ENCODE measurements around the gene ZNF654.
"Not testable (repeated sequence)": the region's sequence is repeated elsewhere in the genome, so short reads cannot be mapped to it uniquely, and the experiment has no call there.

Gene ZNF654

GRCh38 chr3:88058581-88059379 lies at the start of gene ZNF654, which contains the start of gene CGGBP1:
TSS of gene ZNF654 (plus strand) at chr3:88059255. CDS start at chr3:88059320, 65 bp downstream.
TSS of gene CGGBP1 (minus strand) at chr3:88059005. CDS start at chr3:88055976, 3,029 bp downstream.
- peak; percentile 88 to 99 (median 98) for DNase-seq

DNA sequence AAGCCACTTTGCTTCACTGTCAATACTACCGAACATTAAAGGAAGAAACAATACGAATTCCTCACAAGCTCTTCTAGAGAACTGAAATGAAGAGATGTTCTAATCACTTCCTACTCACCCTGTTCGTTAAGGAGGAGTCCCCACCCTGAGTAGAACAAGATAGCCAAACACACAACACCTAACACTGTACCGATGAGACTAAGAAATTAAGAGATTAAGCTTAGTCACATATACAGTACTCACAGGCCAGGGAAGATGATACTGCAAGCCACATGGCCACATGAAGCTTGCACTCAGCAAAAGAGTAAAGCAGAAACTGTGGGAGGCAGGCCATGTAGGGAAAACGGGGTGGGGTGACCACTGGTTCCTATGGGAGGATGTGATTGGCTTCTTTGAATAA lies 48.2 kb upstream of the ZNF654 start:
- DNase-seq, result no peak

GRCh38 chr3:88013592-88013991 lies 45.5 kb upstream of the ZNF654 start:
- DNase-seq, result no peak

GRCh38 chr3:88015656-88016055 lies 43.4 kb upstream of the ZNF654 start:
- DNase-seq, result not testable (repeated sequence)

- no peak for DNase-seq
Measured at GRCh38 chr3:88019024-88019423, 40.0 kb upstream of the ZNF654 start.

- DNase-seq, result no peak
Measured at GRCh38 chr3:88025001-88025552, 34.0 kb upstream of the ZNF654 start.

DNA sequence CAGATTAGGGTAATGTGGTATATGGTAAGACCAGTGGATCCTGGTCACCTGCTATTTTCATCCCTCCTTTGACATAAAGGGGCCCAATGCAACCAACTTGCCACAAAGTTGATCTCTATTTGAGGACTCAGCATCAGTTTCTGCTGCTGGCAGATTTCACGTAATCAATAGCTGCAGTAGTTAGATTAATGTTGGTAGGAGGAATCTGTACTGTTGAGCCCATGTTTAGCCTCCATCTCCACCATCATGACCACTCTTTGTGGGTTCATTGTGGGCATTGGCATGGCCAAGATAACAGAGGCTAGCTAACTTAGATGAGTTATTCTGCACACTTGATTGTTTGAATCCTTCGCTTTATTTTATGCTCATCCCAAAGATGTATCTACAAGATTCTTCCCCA lies 30.2 kb upstream of the ZNF654 start:
- DNase-seq, result no peak

- DNase-seq, result no peak
Measured at GRCh38 chr3:88030210-88030609, 28.8 kb upstream of the ZNF654 start.

- DNase-seq, result peak in 1 of 58 donors; percentile 11
Measured at GRCh38 chr3:88031642-88032077, 27.4 kb upstream of the ZNF654 start.

DNA sequence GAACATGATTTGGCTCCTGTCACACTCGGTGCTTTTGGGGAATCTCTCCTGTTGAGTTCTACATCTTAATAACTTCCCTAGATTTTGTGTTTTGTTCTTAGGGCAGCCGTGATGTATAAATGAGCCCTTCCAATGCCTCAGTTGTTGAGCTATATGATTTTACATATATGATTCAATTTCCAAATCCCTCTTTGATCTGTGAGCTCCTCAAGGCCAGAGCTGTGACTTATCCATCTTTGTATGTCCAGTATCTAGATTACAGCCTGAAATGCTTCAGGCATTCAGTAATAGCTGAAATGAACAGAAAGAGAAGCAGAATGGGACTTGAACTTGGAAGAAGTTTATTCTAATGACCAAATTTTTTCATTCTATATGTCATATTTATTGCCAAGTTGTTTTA lies 26.8 kb upstream of the ZNF654 start:
- DNase-seq, result no peak

GRCh38 chr3:88033079-88033478 lies 26.0 kb upstream of the ZNF654 start:
- no peak for DNase-seq

GRCh38 chr3:88033808-88034207 lies 25.2 kb upstream of the ZNF654 start:
- DNase-seq, result no peak

DNA sequence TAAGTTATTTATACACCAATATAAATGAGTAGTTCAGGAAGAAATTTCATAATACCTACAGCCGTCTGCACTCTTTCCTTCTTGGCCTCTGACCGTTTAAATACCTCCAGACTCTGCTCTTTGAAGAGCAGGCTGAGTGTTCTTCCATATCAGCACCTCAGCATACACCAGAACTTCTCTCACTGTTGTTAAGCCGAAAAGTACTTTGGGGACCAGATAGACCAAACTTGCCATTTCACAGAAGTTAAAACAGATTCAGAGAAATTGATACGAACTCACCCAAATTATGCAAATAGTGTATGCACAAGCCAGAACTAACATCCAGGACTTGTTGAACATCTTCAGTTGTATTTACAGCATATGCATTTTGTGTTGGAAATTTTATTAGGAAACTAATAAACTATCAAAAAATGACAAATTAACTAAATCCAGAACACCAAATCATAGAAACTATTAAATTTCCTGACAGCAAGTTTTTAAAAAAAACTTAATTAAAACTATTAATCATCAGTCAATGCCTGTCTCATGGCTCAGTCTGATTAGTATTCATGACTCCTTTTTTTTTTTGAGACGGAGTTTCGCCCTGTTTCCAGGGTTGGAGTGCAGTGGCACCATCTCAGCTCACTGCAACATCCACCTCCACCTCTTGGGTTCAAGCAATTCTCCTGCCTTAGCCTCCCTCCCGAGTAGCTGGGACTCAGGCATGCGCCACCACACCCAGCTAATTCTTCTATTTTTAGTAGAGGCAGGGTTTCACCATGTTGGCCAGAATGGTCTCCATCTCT lies 24.4 kb upstream of the ZNF654 start:
- no peak for DNase-seq

- DNase-seq, result no peak
Measured at GRCh38 chr3:88036221-88036620, 22.8 kb upstream of the ZNF654 start.

GRCh38 chr3:88038566-88038965 lies 20.5 kb upstream of the ZNF654 start:
- DNase-seq, result no peak

- no peak for DNase-seq
Measured at GRCh38 chr3:88040529-88040928, 18.5 kb upstream of the ZNF654 start.

DNA sequence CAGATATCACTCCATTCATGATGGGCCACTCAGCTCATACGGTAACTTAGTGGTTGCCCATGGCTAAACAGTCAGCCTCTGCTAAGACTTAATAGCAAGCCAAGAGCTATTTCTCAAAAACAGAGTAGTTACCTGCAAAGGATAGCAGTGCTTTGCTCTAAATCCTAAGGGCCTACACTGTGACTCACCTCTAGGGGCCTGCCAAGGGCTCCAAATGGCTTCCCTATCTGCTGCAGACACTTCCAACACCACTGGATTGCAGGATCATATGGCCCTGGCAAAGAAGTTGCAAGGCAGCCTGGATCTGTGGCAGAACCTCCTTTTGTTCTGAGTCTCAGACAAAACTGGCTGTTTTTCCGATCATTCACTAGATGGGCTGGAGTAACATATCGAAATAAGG lies 18.1 kb upstream of the ZNF654 start:
- DNase-seq, result no peak

DNA sequence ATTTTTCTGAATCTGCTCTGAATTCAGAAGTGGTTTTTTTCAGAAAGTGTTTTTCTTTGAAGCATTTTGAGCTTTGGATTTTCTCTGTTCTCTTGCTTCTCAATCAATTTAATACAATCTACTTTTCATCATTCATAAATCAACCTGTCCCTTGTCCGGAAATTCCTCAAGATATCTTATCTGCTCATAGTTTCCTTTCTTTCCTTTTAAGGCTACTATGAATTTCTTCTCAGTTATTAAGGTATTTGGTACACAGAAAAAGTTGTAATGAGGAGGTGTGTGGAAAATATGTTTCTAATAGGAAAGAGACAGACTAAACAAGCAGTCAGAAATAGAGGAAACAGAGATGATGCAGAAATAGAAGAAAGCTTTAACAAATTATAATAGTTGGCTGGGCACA lies 14.6 kb upstream of the ZNF654 start:
- no peak for DNase-seq

GRCh38 chr3:88046766-88047165 lies 12.3 kb upstream of the ZNF654 start:
- no peak for DNase-seq

- peak in 4 of 58 donors; percentile 9 to 46 (median 27) for DNase-seq
Measured at GRCh38 chr3:88057630-88058305, 1.3 kb upstream of the ZNF654 start.

- peak in 1 of 58 donors; percentile 68 for DNase-seq
Measured at GRCh38 chr3:88058306-88058580, 812 bp upstream of the ZNF654 start.
